ENCODE measurements around the gene FAM114A2.

The FAM114A2 gene

DNA sequence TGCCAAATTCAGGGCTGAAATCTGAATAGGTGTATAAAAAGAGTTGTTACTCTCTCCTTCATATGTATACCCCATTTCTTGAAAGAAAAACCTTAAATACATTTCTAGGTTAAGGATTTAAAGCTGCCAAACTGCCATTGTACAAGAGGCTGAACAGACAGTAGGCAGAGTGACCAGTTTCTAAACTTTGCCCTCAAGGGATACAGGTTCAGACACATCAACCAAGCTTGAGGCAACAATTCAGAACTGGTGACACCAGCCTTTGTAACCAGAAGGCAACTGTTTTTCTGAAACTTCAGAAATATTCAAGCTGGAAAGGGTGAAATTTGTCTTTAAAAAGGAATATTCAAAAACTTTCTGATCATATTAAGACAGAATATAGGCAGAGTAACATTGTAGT lies 47.5 kb downstream of the FAM114A2 start (continued):
- TF ChIP-seq, protein P1, sequence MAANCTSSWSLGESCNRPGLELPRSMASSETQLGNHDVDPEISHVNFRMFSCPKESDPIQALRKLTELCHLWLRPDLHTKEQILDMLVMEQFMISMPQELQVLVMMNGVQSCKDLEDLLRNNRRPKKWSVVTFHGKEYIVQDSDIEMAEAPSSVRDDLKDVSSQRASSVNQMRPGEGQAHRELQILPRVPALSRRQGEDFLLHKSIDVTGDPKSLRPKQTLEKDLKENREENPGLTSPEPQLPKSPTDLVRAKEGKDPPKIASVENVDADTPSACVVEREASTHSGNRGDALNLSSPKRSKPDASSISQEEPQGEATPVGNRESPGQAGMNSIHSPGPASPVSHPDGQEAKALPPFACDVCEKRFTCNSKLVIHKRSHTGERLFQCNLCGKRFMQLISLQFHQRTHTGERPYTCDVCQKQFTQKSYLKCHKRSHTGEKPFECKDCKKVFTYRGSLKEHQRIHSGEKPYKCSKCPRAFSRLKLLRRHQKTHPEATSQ (tag by site-specific recombination; IDR thresholded peaks at IDR 0.05): no peak
- no peak for TF ChIP-seq GLIS2 (tag by site-specific recombination; IDR thresholded peaks at IDR 0.05)
- no peak for TF ChIP-seq ZNF157 (tag by site-specific recombination; IDR thresholded peaks at IDR 0.05)
- TF ChIP-seq ZNF529 (tag by site-specific recombination; IDR thresholded peaks at IDR 0.05; ENCODE audit: insufficient replicate concordance): no peak
- no peak for TF ChIP-seq ZNF624 (tag by site-specific recombination; IDR thresholded peaks at IDR 0.05)
- no peak for TF ChIP-seq EGR2 (tag by site-specific recombination; IDR thresholded peaks at IDR 0.05; ENCODE audit: low read depth)

DNA sequence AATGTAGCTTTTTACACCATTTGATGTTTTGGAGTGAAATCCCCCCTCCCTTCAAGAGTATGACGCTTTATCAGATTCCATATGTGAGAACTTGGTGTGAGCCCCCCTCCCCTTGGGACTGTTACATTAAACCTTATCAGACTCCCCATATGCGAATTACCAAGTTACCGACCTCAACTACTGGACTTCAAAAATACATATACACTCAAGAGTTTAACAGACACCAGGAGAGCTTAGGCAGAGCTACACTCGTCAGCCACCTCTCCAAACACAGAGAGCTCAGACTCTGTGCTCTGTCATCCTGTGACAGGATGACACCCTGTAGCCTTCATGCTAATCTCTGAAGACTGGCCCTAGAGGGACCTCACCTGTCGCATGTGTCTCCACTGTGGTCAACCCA lies 50.2 kb downstream of the FAM114A2 start:
- Histone ChIP-seq H3K36me3 (ENCODE audit: control insufficient read depth in 2 of 2, insufficient read depth in 1 of 2, low read length in 2 of 2) (peaks cover 3 to 5% of the 10 kb centered on the region in 2 experiments; a peak in 2 of 3 replicates), H3K4me1 (ENCODE audit: control insufficient read depth, insufficient read depth, low read length) (no peaks in the 10 kb centered on the region), H3K9me3 (ENCODE audit: control insufficient read depth, insufficient read depth, low read depth, low read length) (no peaks in the 10 kb centered on the region), H3K27ac (ENCODE audit: extremely low read depth, low read depth, low read length) (no peak overlapping the region), H3K4me3 (ENCODE audit: low read depth, low read length) (no peak overlapping the region)
- POLR2A ChIA-PET: no interaction called here
- CTCF ChIA-PET: interaction anchor here (0.5 to 1.5 kb wide), 5 partner anchors 14 to 1714 kb away, joined by 3 to 9 read pairs (median 4); no protein-coding TSS in a partner anchor
- TF ChIP-seq HOXA7 (CRISPR knock-in tag; IDR thresholded peaks at IDR 0.05; ENCODE audit: borderline replicate concordance): no peak
- TF ChIP-seq, protein P2, sequence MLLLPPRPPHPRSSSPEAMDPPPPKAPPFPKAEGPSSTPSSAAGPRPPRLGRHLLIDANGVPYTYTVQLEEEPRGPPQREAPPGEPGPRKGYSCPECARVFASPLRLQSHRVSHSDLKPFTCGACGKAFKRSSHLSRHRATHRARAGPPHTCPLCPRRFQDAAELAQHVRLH (tag by site-specific recombination; IDR thresholded peaks at IDR 0.05): no peak
- TF ChIP-seq SCRT2 (tag by site-specific recombination; IDR thresholded peaks at IDR 0.05): peak; percentile 57
- 0 out of 2 replicates have a peak, but pooled peaks have one; percentile 22 for TF ChIP-seq SCRT1 (tag by site-specific recombination; IDR thresholded peaks at IDR 0.05; ENCODE audit: borderline replicate concordance)
- TF ChIP-seq ZNF274 (IDR thresholded peaks at IDR 0.05; ENCODE audit: low read length): no peak
- TF ChIP-seq ZNF274 (tag by site-specific recombination; IDR thresholded peaks at IDR 0.05; ENCODE audit: borderline replicate concordance): no peak
- TF ChIP-seq, protein P3, sequence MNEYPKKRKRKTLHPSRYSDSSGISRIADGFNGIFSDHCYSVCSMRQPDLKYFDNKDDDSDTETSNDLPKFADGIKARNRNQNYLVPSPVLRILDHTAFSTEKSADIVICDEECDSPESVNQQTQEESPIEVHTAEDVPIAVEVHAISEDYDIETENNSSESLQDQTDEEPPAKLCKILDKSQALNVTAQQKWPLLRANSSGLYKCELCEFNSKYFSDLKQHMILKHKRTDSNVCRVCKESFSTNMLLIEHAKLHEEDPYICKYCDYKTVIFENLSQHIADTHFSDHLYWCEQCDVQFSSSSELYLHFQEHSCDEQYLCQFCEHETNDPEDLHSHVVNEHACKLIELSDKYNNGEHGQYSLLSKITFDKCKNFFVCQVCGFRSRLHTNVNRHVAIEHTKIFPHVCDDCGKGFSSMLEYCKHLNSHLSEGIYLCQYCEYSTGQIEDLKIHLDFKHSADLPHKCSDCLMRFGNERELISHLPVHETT (tag by site-specific recombination; IDR thresholded peaks at IDR 0.05): no peak

DNA sequence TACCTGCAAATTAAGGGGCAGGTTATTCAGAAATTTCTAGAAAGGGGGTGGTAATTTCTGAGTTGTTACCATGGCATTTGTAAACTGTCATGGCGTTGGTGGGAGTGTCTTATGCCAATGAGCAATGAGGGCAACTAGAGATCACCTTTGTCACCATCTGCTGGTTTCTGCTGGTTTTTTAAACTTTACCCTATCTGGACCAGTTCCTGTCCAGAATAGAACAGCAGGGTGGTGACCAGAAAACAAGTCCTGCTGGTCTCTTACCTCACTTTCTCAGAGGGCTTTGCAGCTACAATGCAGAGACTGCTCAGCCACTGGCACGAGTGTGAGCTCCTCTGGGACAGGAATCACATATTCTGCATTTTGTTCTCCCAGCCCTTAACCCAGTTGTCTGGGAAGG lies 51.4 kb downstream of the FAM114A2 start:
- H3K36me3 ChIP-seq (ENCODE audit: control insufficient read depth in 2 of 2, insufficient read depth in 1 of 2, low read length in 2 of 2): peaks cover 0 to 3% of the 10 kb centered on the region in 2 experiments; a peak in 1 of 3 replicates
- ChIA-PET POLR2A (no interaction called here), CTCF (interaction anchor here (1.1 kb wide), 1 partner anchor 42 kb away, joined by 3 read pairs; no protein-coding TSS in a partner anchor)
- no peaks in the 10 kb centered on the region for H3K4me1 ChIP-seq (ENCODE audit: control insufficient read depth, insufficient read depth, low read length)
- H3K9me3 ChIP-seq (ENCODE audit: control insufficient read depth, insufficient read depth, low read depth, low read length): no peaks in the 10 kb centered on the region
- TF ChIP-seq ZNF23 (tag by site-specific recombination; IDR thresholded peaks at IDR 0.05; ENCODE audit: borderline replicate concordance) (no peak), KLF7 (tag by site-specific recombination; IDR thresholded peaks at IDR 0.05; ENCODE audit: borderline replicate concordance) (no peak), ZNF214 (tag by site-specific recombination; IDR thresholded peaks at IDR 0.05; ENCODE audit: borderline replicate concordance) (no peak), BCL6B (tag by site-specific recombination; IDR thresholded peaks at IDR 0.05) (no peak), INSM2 (tag by site-specific recombination; IDR thresholded peaks at IDR 0.05) (no peak), ZNF548 (tag by site-specific recombination; IDR thresholded peaks at IDR 0.05) (no peak)
- no peak overlapping the region for H3K4me3 ChIP-seq (ENCODE audit: low read depth, low read length)
- H3K27ac ChIP-seq (ENCODE audit: extremely low read depth, low read depth, low read length): no peak overlapping the region
